Common myeloid progenitor, CD34-positive (primary cell): Measurements from ENCODE around the gene PNPLA1.
"Not testable (repeated sequence)": the region's sequence is repeated elsewhere in the genome, so short reads cannot be mapped to it uniquely, and the experiment has no call there.

Experiments
- CTCF ChIA-PET: fragments of 350-600 bp; sonication (Branson Sonifier 250); formaldehyde crosslinking; loops from one replicate; lab custom pipeline; 2021; ENCODE audit warnings: antibody characterized with exemption; lab: Charles Lee
- POLR2A ChIA-PET: fragments of 350-600 bp; sonication (Branson Sonifier 250); formaldehyde crosslinking; loops from one replicate; lab custom pipeline; 2021; ENCODE audit warnings: antibody characterized with exemption; lab: Charles Lee
- DNase-seq, 3 donors: peaks; one replicate each; pipeline versions ENCODE4 v3.0.0 to v3.0.0-alpha.2; 2013
- H3K27ac ChIP-seq, 2 experiments: 1 replicate in 1 of 2; 2 replicates in 1 of 2; pipeline ENCODE4 v1.7.0; 2013; ENCODE audit warnings: inconsistent platforms in 2 of 2, low read length in 2 of 2, mild to moderate bottlenecking in 2 of 2, low read depth in 1 of 2, moderate library complexity in 1 of 2; ENCODE audit not compliant: severe bottlenecking in 2 of 2, insufficient read depth in 1 of 2, poor library complexity in 1 of 2
- H3K27me3 ChIP-seq, 5 experiments: replicated peaks in 2 of 5; 1 replicate in 3 of 5; 2 replicates in 2 of 5; pipeline versions ENCODE4 v1.6.1 to v1.7.0; 2013; ENCODE audit warnings: low read length in 4 of 5, mild to moderate bottlenecking in 2 of 5, moderate library complexity in 2 of 5, inconsistent platforms in 1 of 5; ENCODE audit not compliant: insufficient read depth in 5 of 5, control insufficient read depth in 4 of 5
- H3K36me3 ChIP-seq, 4 experiments: 1 replicate in 2 of 4; 2 replicates in 2 of 4; pipeline versions ENCODE4 v1.6.1 to v1.7.0; 2013; ENCODE audit warnings: low read length in 3 of 4, control low read depth in 1 of 4, mild to moderate bottlenecking in 1 of 4; ENCODE audit not compliant: control insufficient read depth in 4 of 4, insufficient read depth in 4 of 4
- H3K4me1 ChIP-seq, 4 experiments: 1 replicate in 3 of 4; 2 replicates in 1 of 4; pipeline versions ENCODE4 v1.6.1 to v1.7.1; 2013; ENCODE audit warnings: low read length in 3 of 4, mild to moderate bottlenecking in 3 of 4, control low read depth in 1 of 4, inconsistent platforms in 1 of 4, moderate library complexity in 1 of 4; ENCODE audit not compliant: control insufficient read depth in 4 of 4, insufficient read depth in 4 of 4; ENCODE audit errors: control extremely low read depth in 1 of 4
- H3K4me3 ChIP-seq, 7 experiments: 1 replicate in 4 of 7; 2 replicates in 3 of 7; pipeline versions ENCODE4 v1.5.1 to v1.7.0; 2013; ENCODE audit warnings: mild to moderate bottlenecking in 7 of 7, low read length in 6 of 7, moderate library complexity in 6 of 7, inconsistent platforms in 2 of 7, low read depth in 2 of 7, control low read depth in 1 of 7; ENCODE audit not compliant: insufficient read depth in 4 of 7, control insufficient read depth in 1 of 7; ENCODE audit errors: extremely low read depth in 1 of 7
- H3K9me3 ChIP-seq, 5 experiments: 1 replicate in 4 of 5; 2 replicates in 1 of 5; pipeline versions ENCODE4 v1.6.1 to v1.7.1; 2013; ENCODE audit warnings: low read length in 4 of 5, mild to moderate bottlenecking in 2 of 5, inconsistent platforms in 1 of 5, low read depth in 1 of 5, moderate library complexity in 1 of 5; ENCODE audit not compliant: control insufficient read depth in 4 of 5, insufficient read depth in 2 of 5; ENCODE audit errors: control extremely low read depth in 1 of 5
- WGBS: methylation state at CpG from one replicate; pipeline ENCODE4 v1.1.5; 2013; ENCODE audit not compliant: insufficient coverage; 5-methylcytosine and 5-hydroxymethylcytosine counted together

PNPLA1 gene

DNA sequence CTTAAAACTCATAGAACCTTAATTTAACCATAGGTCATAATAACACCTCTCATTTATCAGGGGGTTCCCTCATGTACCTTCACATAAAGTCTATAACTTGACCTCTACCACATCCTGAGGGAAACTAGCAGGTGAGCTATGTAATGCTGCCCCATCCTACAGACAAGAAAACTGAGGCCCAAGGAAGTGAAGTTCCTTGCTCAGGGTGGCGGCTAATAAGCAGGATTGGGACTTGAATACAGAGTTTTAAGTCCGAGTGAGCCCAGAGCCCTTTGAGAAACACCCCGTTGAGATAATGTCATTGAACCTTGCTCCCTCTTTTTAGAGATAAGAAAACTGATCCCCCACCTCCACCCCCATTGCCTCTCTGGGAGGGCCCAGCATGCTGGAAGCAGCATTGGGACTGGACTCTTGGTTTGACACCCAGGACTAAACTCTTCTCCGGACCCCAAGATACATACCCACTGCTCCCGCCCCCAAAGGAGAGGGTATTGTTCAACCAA lies 66.4 kb downstream of the PNPLA1 start:
- peaks cover 0 to 22% (median 19%) of the 10 kb centered on the region in 5 experiments for H3K27me3 ChIP-seq
- no peak for DNase-seq
- ChIA-PET POLR2A (no interaction called here), CTCF (interaction anchor here (0.8 to 0.9 kb wide), 3 partner anchors 11 to 36 kb away, joined by 3 read pairs; no protein-coding TSS in a partner anchor)
- H3K4me1 ChIP-seq: peaks cover 0 to 5% (median 1%) of the 10 kb centered on the region in 4 experiments
- WGBS: 96% methylated on average over 5 of the region's 5 CpGs
- H3K27ac ChIP-seq: no peak overlapping the region
- no peaks in the 10 kb centered on the region for H3K9me3 ChIP-seq
- H3K36me3 ChIP-seq: no peaks in the 10 kb centered on the region
- no peak overlapping the region for H3K4me3 ChIP-seq

GRCh38 chr6:36336779-36337241 lies 67.0 kb downstream of the PNPLA1 start, which contains the start of gene BNIP5:
Gene BNIP5, minus strand, starts transcription at chr6:36336888. Its CDS starts 6,198 bp downstream, at chr6:36330690.
- H3K27me3 ChIP-seq: peaks cover 0 to 22% (median 19%) of the 10 kb centered on the region in 5 experiments
- 67% methylated on average over 2 of the region's 3 CpGs for WGBS
- no peaks in the 10 kb centered on the region for H3K36me3 ChIP-seq
- ChIA-PET POLR2A (no interaction called here), CTCF (interaction anchor here (0.8 to 1.3 kb wide), 3 partner anchors 30 to 36 kb away, joined by 3 read pairs; no protein-coding TSS in a partner anchor)
- peak in 2 of 3 donors; percentile 56 to 57 for DNase-seq
- H3K4me1 ChIP-seq: peaks cover 0 to 5% (median 1%) of the 10 kb centered on the region in 4 experiments
- no peaks in the 10 kb centered on the region for H3K9me3 ChIP-seq
- H3K27ac ChIP-seq: no peak within 1 kb of the TSS
- H3K4me3 ChIP-seq: no peak within 1 kb of the TSS

GRCh38 chr6:36337814-36338213 lies 68.0 kb downstream of the PNPLA1 start:
- POLR2A ChIA-PET: no interaction called here
- Histone ChIP-seq H3K36me3 (no peaks in the 10 kb centered on the region), H3K27me3 (peaks cover 0 to 22% (median 19%) of the 10 kb centered on the region in 5 experiments), H3K4me3 (no peak overlapping the region), H3K9me3 (no peaks in the 10 kb centered on the region), H3K4me1 (peaks cover 0 to 5% (median 1%) of the 10 kb centered on the region in 4 experiments), H3K27ac (no peak overlapping the region)
- WGBS: no CpG with 5 or more reads among the region's 1 CpG
- DNase-seq: peak; percentile 36 to 81 (median 68)
- CTCF ChIA-PET: interaction anchor here (0.6 to 1.3 kb wide), 2 partner anchors 24 to 31 kb away, joined by 3 read pairs; no protein-coding TSS in a partner anchor

GRCh38 chr6:36338223-36338622 lies 68.4 kb downstream of the PNPLA1 start:
- peaks cover 0 to 22% (median 17%) of the 10 kb centered on the region in 5 experiments for H3K27me3 ChIP-seq
- POLR2A ChIA-PET, H3K27ac ChIP-seq, H3K4me1 ChIP-seq, H3K36me3 ChIP-seq, CTCF ChIA-PET, H3K9me3 ChIP-seq, DNase-seq, H3K4me3 ChIP-seq: not testable (repeated sequence)
- whole genome bisulfite sequencing: 100% methylated on average over 1 of the region's 1 CpG

GRCh38 chr6:36339146-36339545 lies 69.3 kb downstream of the PNPLA1 start:
- ChIA-PET POLR2A (no interaction called here), CTCF (interaction anchor here (1.0 kb wide), 3 partner anchors 12 to 37 kb away, joined by 3 to 4 read pairs (median 3); no protein-coding TSS in a partner anchor)
- Histone ChIP-seq H3K4me3 (no peak overlapping the region), H3K27ac (no peak overlapping the region), H3K27me3 (peaks cover 0 to 21% (median 11%) of the 10 kb centered on the region in 5 experiments), H3K36me3 (no peaks in the 10 kb centered on the region), H3K4me1 (peaks cover 0 to 3% (median 1%) of the 10 kb centered on the region in 4 experiments), H3K9me3 (no peaks in the 10 kb centered on the region)
- no peak for DNase-seq
- WGBS: 97% methylated on average over 11 of the region's 12 CpGs

DNA sequence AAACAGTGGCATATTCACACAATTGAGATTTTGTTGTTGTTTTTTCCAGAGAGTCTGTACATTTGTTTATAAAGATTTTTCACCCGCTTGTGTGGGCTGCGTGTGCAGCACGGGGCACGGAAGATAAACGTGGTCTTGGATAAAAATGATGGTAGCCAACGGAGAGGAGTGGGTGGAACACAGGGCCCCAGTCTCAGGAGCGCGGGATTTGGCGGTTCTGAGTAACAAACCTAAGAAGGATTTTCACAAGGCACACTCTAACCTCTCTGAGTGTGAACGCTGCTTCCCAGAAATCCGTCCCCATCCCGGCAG lies 70.4 kb downstream of the PNPLA1 start:
- Histone ChIP-seq H3K27me3 (peaks cover 0 to 13% (median 6%) of the 10 kb centered on the region in 5 experiments), H3K4me3 (no peak overlapping the region), H3K27ac (no peak overlapping the region), H3K4me1 (peaks cover 0 to 3% (median 0%) of the 10 kb centered on the region in 4 experiments), H3K9me3 (no peaks in the 10 kb centered on the region), H3K36me3 (no peaks in the 10 kb centered on the region)
- WGBS: 85% methylated on average over 11 of the region's 12 CpGs
- no peak for DNase-seq
- POLR2A ChIA-PET: no interaction called here
- CTCF ChIA-PET: interaction anchor here (0.9 to 3.5 kb wide), 17 partner anchors 9 to 36 kb away, joined by 3 to 24 read pairs (median 4); no protein-coding TSS in a partner anchor
